Epidermal melanocyte (primary cell): ENCODE data around the gene CLSTN1.

Experiments
- DNase-seq: peaks from one replicate; pipeline ENCODE4 v3.0.0; 2011; ENCODE audit warnings: low spot score; ENCODE audit not compliant: insufficient read length

The CLSTN1 gene

GRCh38 chr1:9687120-9687873 is 136.5 kb downstream of the CLSTN1 start:
- DNase-seq = no peak

DNA sequence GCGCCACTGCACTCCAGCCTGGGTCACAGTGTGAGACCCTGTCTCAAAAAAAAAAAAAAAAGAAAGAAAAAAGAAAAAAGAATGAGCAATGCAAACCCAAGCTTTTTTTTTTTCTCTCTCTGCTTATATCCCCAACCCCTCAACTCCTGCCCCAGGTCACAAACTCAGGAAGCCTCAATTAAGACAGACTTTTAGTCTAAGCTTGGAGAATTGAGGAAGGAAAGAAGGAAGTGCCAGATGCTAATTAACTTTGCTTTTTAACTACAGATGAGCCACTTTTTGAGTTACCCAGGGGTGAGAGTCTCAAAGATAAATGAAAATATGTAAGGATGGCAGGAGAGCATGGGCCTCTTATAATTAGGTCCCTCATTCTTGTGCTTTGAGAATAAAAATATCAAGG is 139.0 kb downstream of the CLSTN1 start:
- no peak for DNase-seq

- no peak for DNase-seq
These were observed 142.9 kb downstream of the CLSTN1 start for GRCh38 chr1:9680828-9681227.

GRCh38 chr1:9680091-9680490 is 143.7 kb downstream of the CLSTN1 start:
- no peak for DNase-seq
